Chondrocyte (in vitro differentiated cells): ENCODE results near the gene MYO15B. TPM values are rescaled to one million over a fixed set of nuclear protein-coding genes. Genes with fewer than 3 reads are reported as not detected.
A peak's percentile ranks its signal among the peaks of the same experiment; 100 is the strongest.

Source experiments
- DNase-seq: peaks from one replicate; pipeline ENCODE4 v3.0.0; 2021; ENCODE audit warnings: mixed read lengths, low spot score
- H3K27ac Mint-ChIP-seq: one replicate; pipeline ENCODE4 v1.8.0; 2021; ENCODE audit warnings: mild to moderate bottlenecking, moderate library complexity, mixed read lengths; ENCODE audit not compliant: unreplicated experiment
- H3K27me3 Mint-ChIP-seq: 2 replicates; pipeline ENCODE4 v1.8.0; 2021; ENCODE audit warnings: low read depth, mixed read lengths
- H3K36me3 Mint-ChIP-seq: 2 replicates; pipeline ENCODE4 v1.8.0; 2021; ENCODE audit warnings: low read depth, mixed read lengths
- H3K4me1 Mint-ChIP-seq: 2 replicates; pipeline ENCODE4 v1.8.0; 2021; ENCODE audit warnings: low read depth, mild to moderate bottlenecking, mixed read lengths
- H3K4me3 Mint-ChIP-seq: one replicate; pipeline ENCODE4 v1.8.0; 2021; ENCODE audit warnings: mild to moderate bottlenecking, moderate library complexity, mixed read lengths; ENCODE audit not compliant: unreplicated experiment
- H3K9me3 Mint-ChIP-seq: 2 replicates; pipeline ENCODE4 v1.8.0; 2021; ENCODE audit warnings: low read depth, mixed read lengths
- total RNA-seq: library from RNA; stranded (reverse); gene quantifications from 3 replicates; pipeline ENCODE4 v1.2.1, GENCODE V29; 2021
- TF ChIP-seq, protein P1 (sequence below): fragments of 200-600 bp; sonication (generic); IDR thresholded peaks from 2 replicates; pipeline ENCODE4 v1.5.0; 2021; ENCODE audit warnings: antibody characterized with exemption, mild to moderate bottlenecking, moderate library complexity

MYO15B gene
- total RNA-seq, 1 donor from 2014 or later = 16.0 TPM

DNA sequence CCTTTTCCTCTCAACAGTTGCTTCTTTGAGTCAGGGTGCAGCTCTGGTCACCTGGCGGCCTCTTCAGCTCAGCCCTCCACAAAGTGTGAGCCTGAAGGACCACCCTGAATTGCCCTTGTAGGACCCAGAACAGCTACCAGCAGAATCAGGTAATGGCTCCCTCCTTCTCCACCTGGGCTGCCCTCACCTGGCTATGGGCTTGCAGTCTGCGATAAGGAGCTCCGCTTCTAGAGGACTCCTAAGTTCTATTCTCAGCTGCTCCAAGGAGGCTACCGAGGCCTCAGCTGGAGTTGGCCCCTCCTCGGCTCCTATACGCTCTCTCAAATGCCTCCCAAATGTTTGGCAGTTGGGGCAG lies 59.0 kb downstream of the MYO15B start:
- Mint-ChIP-seq H3K36me3 (peaks cover 14% of the 10 kb centered on the region), H3K4me3 (no peak overlapping the region), H3K27me3 (no peaks in the 10 kb centered on the region), H3K9me3 (no peaks in the 10 kb centered on the region), H3K4me1 (peaks cover 3% of the 10 kb centered on the region), H3K27ac (no peak overlapping the region)
- DNase-seq = peak; percentile 37
- TF ChIP-seq, protein P1, sequence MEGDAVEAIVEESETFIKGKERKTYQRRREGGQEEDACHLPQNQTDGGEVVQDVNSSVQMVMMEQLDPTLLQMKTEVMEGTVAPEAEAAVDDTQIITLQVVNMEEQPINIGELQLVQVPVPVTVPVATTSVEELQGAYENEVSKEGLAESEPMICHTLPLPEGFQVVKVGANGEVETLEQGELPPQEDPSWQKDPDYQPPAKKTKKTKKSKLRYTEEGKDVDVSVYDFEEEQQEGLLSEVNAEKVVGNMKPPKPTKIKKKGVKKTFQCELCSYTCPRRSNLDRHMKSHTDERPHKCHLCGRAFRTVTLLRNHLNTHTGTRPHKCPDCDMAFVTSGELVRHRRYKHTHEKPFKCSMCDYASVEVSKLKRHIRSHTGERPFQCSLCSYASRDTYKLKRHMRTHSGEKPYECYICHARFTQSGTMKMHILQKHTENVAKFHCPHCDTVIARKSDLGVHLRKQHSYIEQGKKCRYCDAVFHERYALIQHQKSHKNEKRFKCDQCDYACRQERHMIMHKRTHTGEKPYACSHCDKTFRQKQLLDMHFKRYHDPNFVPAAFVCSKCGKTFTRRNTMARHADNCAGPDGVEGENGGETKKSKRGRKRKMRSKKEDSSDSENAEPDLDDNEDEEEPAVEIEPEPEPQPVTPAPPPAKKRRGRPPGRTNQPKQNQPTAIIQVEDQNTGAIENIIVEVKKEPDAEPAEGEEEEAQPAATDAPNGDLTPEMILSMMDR = no peak

DNA sequence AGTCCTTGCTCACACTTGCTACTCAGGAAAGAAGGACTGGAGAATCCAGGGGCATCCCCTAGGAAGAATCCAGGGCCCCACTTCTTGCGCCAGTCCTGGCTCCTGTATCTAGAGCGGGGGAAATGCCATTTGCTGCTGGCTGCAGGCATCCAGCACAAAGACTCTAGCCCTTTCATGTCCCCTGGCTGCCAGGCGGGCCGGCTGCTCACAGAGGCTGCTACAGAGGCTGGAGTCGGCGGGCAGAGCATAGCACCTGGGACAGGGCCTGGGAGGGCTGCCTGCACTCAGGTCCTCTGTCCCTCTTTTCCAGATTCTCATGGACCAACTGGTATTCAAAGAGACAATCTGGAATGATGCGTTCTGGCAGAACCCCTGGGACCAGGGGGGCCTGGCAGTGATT lies 59.5 kb downstream of the MYO15B start:
- Mint-ChIP-seq H3K4me3 (no peak overlapping the region), H3K27ac (no peak overlapping the region), H3K36me3 (peaks cover 12% of the 10 kb centered on the region)

GRCh38 chr17:75647921-75648320 lies 60.3 kb downstream of the MYO15B start:
- peak; percentile 51 for DNase-seq
- TF ChIP-seq, protein P1 = no peak
- peaks cover 3% of the 10 kb centered on the region for H3K4me1 Mint-ChIP-seq
- no peaks in the 10 kb centered on the region for H3K27me3 Mint-ChIP-seq
- H3K36me3 Mint-ChIP-seq = peaks cover 14% of the 10 kb centered on the region
- no peak overlapping the region for H3K4me3 Mint-ChIP-seq
- H3K9me3 Mint-ChIP-seq = no peaks in the 10 kb centered on the region
- H3K27ac Mint-ChIP-seq = no peak overlapping the region

More for the DNA sequence above, 59.5 kb downstream of the MYO15B start:
- Mint-ChIP-seq H3K27me3 (no peaks in the 10 kb centered on the region), H3K9me3 (no peaks in the 10 kb centered on the region), H3K4me1 (peaks cover 3% of the 10 kb centered on the region)
- peak; percentile 83 for DNase-seq
- TF ChIP-seq, protein P1 = no peak

DNA sequence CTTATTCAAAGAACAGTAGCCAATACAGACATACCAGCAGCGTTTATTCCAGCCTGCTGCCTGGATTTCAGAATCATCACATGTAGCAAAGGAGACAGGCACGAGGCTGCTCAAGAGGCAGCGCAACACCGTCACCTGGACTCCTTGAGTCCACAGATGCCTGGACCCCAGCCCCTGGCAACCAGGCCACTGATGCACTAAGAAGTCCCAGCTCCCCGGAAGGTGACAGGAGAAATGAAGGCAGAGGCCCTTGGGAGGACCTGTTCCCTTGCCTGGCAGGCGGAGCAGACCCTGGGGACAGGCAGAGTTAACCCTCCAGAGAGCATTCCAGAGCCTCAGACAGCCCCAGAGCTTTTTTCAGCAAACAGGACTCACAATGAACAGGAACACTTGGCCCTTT lies 62.1 kb downstream of the MYO15B start:
- Mint-ChIP-seq H3K4me1 (peaks cover 3% of the 10 kb centered on the region), H3K4me3 (no peak overlapping the region), H3K9me3 (no peaks in the 10 kb centered on the region), H3K36me3 (peaks cover 15% of the 10 kb centered on the region), H3K27me3 (no peaks in the 10 kb centered on the region), H3K27ac (no peak overlapping the region)
- DNase-seq = no peak
- TF ChIP-seq, protein P1 = no peak

DNA sequence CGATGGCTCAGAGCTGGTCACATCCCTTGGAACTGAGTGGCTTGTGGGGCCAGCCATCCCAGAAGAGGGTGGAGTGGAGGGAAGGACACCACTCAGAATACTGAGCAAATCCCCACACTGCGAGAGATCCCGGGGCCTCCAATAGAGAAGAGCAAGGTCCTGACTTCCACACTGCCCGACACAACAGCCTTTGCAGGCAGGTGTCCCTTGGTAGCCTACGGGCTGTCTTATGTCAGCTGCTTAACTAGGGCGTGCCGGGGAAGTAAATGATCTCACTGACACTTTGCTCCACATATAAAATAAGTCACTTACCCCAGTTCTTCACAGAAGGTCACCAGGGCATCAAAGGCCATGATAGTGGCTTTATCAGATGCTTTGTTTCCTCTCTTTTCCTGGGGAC lies 63.3 kb downstream of the MYO15B start:
- Mint-ChIP-seq H3K4me1 (peaks cover 3% of the 10 kb centered on the region), H3K36me3 (peaks cover 15% of the 10 kb centered on the region), H3K4me3 (no peak overlapping the region), H3K27me3 (no peaks in the 10 kb centered on the region), H3K27ac (no peak overlapping the region), H3K9me3 (no peaks in the 10 kb centered on the region)
- TF ChIP-seq, protein P1 = no peak
- DNase-seq = no peak
